NCI-H1436 (cell line): ENCODE results near the gene NCMAP.
"Not testable (repeated sequence)": the region's sequence is repeated elsewhere in the genome, so short reads cannot be mapped to it uniquely, and the experiment has no call there.

Experiments
- DNase-seq: peaks from one replicate; lab custom pipeline; 2025; lab: John Stamatoyannopoulos, UW

NCMAP gene, protein sequence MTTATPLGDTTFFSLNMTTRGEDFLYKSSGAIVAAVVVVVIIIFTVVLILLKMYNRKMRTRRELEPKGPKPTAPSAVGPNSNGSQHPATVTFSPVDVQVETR

DNA sequence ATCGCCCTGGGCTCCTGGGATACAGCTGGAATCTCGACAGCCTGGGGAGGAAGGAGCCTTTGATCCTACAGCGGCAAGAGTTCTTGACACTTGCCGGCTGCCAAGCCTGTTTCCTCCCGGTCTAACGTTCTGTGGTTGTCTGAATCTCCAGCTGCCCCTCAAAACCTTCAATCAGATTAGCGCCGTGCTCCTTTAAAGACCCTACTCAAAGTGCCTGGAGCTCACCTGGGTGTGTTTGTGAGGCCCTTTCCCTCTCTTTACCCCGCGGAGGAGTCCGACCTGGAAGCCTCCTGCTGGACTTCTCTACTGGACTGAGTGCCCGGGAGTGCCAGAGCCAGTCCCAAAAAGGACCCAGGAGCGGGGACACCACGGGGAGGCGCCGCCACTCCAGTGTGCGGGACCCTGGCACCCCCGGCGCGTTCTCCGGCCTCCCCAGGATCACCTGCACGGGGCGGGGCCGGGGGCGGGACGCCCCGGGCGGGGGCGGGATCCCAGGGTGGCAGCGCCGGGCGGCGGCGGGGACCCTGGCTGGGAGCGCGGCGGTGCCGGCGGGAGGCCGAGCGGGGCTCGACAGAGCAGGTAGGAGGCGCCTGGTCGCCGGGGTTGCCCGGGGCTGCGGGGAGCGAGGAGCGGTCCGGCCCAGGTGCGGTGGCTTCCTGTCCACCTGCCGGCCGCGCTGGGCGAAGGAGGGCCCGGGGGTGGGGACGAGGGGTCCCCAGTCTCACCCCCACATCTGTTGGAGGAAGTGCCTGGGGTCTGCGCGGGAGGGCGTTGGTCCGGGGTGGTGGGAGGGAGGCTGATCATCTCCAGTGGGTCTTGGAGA is at the start of gene NCMAP:
NCMAP (plus strand) TSS at position 497 of the 823 bp plus-strand sequence. CDS start 39,344 bp downstream, outside the sequence.
- DNase-seq = peak; percentile 31

DNA sequence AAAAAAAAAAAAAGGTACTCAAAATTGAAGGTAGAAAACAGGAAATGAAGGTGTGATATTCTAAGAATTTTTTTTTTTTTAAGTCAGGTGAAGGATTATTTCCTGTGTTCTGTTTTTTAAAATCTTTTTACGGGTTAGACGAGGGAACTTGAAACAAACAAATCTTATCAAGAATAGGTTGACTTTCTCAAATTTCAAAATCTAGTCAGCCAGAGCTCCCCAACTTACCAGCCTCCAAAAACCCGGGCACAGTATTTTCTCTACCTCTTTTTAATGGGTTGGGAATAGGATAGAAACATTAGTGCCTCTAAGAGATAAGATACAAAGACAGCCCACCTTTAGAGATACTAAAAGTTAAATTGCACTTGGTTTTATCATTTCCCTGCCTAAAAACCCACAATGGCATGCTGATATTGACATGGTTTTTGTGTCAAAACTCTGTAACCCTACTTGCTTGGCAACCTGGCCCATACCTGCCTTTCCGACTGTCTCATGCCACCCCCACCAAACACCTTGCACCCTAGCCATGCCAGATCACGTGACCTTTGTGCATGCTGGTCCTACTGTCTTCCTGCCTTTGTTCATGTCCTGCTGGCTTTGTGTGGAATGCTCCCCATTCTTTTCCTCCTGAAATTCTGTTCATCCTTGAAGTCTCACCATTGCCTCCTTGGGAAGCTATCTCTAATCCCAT is 49.1 kb upstream of the NCMAP start:
- no peak for DNase-seq

DNA sequence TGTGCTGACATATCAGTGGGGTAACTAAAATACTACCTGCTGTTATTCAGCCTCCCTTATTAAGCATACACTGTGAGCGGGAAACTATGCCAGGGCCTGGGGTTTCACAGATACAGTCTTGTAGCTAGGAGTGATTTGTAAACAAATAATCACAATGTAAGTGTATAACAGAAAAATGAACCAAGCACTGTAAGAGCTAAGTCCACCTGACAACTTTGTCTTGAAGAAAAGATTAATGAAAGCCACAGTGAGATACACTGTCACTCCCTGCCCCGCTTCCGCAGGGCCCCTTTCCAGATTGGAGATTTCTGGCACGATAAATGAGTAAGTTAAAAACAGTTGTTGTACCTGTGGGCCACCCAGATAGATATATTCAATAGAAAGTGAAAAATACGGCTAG is 48.5 kb upstream of the NCMAP start:
- no peak for DNase-seq

DNA sequence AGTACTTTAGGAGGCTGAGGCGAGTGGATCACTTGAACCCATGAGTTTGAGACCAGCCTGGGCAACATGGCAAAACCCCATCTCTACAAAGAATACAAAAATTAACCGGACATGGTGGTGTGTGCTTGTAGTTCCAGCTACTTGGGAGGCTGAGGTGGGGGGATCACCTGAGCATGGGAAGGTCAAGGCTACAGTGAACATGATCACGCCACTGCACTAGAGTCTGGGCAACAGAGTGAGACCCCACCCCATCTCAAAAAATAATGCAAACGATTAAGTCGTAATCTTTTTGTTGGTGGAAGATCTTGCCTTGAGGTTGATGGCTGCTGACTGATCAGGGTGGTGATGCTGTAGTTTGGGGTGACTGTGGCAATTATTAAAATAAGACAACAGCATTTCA is 47.0 kb upstream of the NCMAP start:
- no peak for DNase-seq

DNA sequence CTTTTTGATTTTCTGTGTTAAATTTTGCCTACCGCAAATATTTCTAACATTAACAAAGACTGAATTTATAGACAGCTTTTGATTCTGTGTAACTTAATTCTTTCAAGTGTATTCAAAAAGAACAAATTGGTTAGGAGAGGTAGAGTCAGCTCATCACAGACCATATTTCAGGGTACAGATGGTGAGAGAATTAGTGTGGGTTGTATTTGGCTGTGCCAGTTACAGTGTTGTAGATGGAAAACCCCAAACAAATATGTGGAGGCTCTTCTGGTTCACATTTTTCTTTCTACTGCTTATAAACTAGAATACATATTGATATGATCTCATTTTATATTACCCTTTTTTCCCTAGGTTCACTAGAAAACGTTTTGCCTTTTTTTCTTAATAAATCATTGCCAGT is 42.2 kb upstream of the NCMAP start:
- no peak for DNase-seq

DNA sequence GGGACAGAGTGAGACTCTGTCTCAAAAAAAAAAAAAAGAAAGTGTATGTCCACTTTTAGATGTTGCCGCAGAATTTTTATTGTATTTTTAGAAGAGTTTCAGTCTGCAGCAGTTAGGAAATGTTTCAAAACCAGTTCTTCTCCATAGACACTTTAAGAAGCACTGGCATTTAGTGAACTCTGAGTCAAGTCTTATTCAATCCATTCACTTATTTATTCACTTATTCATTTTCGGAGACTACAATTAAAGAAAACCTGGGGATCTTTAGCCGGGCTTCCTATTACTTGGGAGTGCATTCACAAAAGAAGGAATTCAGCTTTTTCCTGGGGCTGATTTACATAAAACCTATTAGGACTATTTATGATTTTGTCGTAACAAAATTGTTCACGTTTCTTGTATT is 40.9 kb upstream of the NCMAP start:
- no peak for DNase-seq

DNA sequence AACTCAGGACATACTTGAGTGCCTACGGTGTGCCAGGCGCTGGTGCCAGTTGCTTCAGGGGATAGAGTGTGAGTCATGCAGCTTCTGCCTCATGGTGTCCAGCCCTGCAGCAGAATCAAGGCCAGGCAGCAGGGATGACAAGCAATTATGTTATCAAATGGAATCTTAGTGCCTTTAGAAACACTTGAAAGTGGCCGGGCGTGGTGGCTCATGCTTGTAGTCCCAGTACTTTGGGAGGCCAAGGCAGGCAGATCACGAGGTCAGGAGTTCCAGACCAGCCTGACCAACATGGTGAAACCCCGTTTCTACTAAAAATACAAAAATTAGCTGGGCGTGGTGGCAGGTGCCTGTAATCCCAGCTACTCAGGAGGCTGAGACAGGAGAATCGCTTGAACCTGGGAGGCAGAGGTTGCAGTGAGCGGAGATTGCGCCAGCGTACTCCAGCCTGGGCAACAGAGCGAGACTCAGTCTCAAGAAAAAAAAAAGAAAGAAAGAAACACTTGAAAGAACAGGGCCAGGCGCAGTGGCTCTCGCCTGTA is 40.1 kb upstream of the NCMAP start:
- DNase-seq = not testable (repeated sequence)

DNA sequence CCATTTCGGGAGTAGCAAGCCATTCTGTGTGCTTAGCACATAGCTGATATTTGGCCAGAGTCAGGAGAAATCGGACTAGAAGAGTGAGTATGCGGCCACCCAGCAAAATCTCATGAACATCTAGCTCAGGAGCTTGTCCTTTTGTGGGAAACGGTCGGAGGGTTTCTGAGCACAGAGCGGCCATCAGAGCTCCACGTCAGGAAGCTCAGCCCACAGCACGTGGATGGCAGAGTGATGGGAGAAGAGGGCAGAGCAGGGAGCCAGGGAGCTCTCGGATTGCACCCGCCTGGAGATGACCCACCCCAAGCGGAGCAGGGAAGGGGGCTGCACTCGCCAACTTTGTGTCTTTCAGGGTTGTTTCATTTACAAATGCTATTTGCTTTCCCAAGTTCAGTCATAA is 39.4 kb upstream of the NCMAP start:
- DNase-seq = no peak

DNA sequence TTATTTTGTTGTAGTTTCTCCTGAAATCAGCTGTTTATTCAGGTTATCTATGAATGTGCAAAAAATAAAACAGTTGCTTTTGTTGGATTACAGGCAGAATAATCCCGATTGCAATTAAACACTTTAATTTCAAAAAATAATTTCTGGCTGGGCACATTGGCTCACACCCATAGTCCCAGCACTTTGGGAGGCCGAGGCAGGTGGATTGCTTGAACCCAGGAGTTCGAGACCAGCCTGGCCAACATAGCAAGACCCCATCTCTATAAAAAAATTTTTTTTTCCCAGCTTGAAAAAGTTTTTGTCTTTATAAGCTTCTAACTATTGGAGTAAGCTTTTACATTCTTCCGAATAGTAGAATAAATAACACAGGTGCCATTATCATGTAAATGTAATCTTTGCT is 38.0 kb upstream of the NCMAP start:
- no peak for DNase-seq

DNA sequence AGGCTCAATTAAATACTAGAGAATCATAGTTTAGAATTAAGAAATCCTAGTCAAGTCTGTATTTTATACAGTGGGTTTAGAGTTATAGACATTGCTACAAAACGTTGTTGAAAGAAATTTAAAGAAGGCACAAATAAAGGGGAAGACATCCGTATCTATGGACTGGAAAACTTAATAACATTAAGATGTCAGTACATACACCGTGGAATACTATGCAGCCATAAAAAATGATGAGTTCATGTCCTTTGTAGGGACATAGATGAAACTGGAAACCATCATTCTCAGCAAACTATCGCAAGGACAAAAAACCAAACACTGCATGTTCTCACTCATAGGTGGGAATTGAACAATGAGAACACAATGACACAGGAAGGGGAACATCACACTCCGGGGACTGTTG is 35.6 kb upstream of the NCMAP start:
- not testable (repeated sequence) for DNase-seq

DNA sequence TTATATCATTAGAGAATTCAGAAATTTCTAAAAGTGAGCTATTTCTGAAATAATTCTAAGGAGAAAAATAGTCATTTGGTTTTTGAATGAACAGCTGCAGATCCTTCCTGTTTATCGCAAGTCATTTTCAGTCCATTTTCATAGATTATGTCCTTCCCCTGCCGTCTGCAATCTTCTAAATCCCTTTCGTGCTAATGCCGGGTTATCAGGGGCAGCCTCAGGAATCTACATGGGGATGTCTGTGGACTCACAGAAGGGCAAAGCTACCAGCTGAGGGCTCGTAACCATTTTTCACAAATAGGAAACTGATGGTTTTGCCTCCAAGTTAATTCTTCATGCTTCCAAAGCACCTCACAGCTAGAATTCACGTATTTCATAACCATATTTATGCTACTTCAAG is 30.3 kb upstream of the NCMAP start:
- DNase-seq = no peak

DNA sequence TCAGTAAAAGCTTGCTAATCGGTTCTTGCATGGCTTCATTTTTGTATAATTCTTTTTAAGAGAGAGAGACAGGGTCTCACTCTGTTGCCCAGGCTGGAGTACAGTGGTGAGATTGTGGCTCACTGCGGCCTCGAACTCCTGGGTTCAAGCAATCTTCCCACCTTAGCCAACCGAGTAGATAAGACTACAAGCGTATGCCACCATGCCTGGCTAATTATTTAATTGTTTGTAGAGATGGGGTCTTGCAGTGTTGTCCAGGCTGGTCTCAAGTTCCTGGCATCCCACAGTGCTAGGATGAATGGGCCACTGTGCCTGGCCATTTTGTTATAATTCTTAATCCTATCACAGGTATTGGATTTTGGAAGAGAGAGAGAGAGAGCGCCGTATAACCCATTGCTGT is 29.8 kb upstream of the NCMAP start:
- no peak for DNase-seq

DNA sequence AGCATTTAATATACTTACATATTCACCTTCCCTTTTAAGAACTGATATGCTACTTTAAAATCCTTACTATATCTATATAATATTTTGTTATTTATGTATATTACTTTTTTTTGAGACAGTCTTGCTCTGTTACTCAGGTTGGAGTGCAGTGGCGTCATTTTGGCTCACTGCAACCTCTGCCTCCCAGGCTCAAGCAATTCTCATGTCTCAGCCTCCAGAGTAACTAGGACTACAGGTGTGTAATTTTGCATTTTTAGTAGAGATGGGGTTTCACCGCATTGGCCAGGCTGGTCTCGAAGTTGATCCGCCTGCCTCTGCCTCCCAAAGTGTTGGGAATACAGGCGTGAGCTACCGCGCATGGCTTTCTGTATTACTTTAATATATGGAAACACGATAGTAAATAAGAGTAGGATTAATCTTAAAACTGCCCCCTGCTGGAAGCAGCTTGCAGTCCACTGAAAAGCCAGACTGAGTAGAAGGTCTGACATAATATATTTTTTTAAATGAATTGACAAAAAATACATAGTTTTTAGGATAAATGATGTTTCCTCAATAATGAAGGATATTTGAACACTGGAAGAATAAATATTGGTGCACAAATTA is 28.8 kb upstream of the NCMAP start:
- DNase-seq = no peak

DNA sequence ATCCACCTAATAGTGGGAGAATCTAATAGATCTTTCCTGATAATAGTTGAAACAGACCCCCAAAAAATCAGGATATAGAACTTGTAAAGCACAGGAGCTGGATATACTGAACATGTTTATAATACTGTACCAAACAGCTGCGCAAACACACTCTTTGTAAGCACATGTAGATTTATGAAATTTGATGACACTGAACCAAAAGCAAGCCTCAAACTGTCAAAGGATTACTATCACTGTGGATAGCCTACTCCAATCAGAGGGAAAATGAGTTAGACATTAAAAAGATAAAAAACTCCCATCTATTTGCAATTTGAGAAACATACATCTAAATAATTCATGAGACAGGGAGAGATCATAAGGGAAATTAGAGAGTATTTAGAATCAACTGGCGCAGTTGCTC is 27.1 kb upstream of the NCMAP start:
- DNase-seq = peak; percentile 28

DNA sequence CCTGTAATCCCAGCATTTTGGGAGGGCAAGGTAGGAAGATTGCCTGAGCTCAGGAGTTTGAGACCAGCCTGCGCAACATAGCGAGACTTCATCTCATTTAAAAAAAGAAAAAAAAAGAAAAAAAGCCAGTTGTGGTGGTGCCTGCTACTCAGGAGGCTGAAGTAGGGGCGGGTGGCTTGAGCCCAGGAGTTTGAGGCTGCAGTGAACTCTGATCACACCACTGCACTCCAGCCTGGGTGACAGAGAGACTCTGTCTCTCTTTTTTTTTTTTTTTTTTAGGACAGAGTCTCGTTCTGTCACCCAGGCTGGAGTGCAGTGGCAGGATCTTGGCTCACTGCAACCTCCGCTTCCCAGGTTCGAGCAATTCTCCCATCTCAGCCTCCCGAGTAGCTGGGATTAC is 26.6 kb upstream of the NCMAP start:
- DNase-seq = not testable (repeated sequence)

DNA sequence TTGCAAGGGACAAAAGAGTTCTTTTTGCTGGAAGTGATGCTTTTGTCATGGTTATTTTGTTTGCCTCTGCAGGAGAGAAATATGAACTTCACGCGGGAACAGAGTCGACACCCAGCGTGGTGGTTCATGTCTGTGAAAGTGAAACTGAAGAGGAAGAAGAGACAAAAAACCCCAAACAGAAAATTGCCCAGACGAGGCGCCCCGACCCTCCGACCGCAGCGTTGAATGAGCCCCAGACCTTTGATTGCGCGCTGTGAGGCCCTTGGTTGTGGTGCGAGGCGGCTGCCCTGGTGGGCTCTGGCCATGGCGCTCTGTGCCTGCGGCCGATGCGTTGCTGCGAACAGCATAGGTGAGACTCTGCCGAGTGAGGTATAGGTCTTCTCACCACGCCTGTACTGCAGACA is 20.9 kb upstream of the NCMAP start:
- DNase-seq = no peak

DNA sequence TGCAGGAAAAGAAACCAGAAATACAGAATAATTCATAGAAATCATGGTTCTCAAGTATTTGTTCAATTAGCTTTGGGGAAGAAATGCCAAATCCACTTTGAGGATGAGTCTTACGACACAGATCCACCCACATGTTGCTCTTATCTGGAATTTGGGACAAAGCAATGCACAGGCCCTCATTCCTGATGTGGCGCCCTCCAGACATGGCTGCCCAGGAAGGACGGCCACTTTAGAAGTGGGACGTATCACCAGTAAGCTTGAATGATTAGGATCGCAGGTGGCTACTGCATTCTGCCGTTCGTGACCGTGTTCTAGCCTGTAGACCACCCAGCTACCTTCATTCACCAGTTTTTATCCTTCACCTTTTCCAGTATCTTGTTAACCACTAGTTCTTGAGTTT is 20.1 kb upstream of the NCMAP start:
- DNase-seq = no peak

DNA sequence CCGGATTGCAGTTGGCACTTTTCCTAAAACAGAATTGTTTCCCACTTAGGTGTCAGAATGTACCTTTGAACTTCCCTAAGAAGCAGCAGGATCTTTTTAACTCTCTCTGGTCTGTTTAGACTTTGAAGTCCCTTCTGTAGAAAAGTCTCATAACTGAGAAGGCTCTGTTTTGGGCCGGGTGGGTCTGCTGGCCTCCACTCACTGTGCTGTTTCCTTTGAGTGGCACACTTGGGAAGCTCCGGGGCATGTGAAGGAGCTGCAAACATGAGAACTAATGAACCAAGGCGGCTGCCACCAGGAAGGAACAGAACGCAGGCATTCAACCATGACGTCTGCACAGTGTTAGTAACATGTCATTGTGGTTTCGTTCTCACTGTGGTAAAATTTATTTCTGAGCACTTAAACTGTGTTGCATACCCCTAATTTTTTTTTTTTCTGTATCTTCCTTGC is 19.5 kb upstream of the NCMAP start:
- no peak for DNase-seq

DNA sequence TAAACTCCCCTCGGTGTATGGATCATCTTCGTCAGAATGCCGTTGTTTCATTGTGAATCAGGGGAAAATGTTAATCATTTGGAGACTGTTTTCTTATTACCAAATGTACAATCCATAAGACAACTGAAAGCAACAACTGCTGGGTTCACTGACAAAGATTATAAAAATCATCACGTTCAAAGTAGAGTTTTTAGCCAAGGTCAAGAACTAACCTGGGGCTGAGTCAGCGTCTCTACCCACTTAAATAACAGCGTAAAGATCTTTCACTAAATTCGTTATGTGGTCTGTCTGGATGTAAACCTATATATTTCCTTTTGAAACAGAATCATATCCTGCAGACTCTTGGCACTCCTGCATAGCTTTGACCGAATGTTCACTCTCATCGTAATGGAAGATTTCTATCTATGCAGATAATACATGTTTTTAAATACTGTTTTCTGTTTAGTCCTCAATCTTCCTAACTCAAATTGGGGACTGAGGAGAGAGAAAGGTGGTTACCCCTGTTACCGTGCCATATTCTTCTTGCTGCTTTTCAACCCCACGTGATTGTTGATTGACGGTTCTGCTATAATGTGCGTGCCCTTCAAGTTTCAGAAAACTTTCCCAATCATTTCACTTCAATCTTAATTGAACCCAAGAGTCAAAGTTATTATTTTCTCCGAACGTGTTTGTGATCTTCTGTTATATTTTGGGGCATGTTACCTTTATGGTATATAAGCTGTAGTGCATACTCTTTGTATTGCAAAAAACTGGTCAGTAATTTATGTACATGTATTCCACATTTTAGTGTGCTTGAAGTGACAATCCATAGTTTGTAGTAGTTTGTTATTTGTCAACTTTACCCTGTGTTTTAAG is 15.6 kb upstream of the NCMAP start:
- DNase-seq = no peak

DNA sequence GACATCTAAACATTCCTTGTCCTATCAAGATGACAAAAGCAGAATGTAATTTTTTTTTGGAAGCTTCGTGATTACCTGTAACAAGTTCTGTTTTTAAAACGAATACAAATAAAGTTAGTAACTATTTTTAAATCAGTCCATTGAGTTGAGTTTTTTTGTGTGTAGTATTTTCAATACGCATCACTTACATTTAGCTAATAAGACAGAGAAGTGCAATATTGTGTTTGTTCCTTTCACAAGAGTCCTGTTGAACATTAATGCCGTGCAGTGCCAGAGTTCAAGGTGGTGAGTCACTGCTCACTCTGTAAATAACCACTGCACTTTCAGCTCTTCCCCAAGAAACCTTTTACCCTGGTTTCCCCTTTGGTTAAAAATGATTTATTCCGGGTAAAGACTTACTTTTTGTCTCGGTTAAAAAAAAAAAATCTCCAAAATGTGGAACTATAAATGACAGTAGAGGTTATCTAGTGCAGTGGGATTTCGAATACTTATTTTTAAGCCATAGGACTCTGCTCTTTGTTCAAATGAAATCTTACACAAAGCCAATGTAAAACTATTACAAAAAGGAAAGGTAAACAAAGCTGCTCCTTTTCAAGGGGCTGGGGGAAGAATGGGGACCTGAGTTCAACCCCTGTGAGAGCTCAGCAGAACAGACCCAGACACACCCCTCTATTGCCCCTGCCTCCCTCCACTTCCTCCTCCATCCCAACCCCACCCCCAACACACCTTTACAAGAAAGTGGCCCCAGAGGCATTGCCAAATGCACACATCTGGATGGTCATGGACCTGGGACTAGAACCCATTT is 14.8 kb upstream of the NCMAP start:
- DNase-seq = no peak
